ENCODE data around the gene MEAF6.

Gene MEAF6

DNA sequence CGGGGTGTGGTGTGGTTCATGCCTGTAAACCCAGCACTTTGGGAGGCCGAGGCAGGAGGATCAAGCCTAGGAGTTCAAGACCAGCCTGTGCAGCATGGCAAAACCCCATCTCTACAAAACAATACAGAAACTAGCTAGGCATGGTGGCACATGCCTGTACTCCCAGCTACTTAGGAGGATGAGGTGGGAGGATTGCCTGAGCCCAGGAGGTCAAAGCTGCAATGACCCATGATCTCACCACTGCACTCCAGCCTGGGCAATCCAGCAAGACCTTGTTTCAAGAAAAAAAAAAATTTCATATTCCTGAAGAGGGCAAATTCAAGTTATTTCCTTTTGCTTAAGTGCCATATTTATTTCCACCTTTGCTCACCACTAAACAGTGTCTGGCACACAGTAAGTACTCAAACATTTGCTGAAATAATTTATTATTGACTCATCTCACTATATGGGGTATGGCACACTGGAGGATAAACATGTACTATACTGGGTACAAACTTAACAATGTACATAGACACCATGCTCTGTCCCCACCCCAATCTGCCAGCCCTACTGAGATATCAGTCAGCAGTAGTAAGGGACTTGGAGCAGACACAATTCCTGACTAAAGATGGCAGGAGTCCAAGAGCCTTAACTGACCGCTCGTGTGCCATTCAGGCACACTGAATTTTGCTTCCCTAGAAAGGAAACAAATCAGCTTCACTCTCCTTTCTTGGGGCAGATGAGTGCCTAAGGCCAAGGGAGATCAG lies 15.5 kb downstream of the MEAF6 start:
- Histone ChIP-seq H4K20me1 (ENCODE audit: low read depth, low read length) (no peaks in the 10 kb centered on the region), H3K4me2 (ENCODE audit: low read depth, low read length, poor library complexity, severe bottlenecking) (no peak overlapping the region), H3K9me3 (ENCODE audit: insufficient read depth, low read length) (no peaks in the 10 kb centered on the region), H3F3A (ENCODE audit: insufficient read depth) (no peaks in the 10 kb centered on the region), H3K9ac (ENCODE audit: low read length) (no peak overlapping the region), H3K27me3 (ENCODE audit: low read length) (no peaks in the 10 kb centered on the region), H3K79me2 (ENCODE audit: insufficient read depth, low read length) (no peaks in the 10 kb centered on the region), H2AFZ (ENCODE audit: low read depth, low read length, severe bottlenecking) (no peak overlapping the region), H3K9me2 (replicated peaks; ENCODE audit: insufficient read depth, low read length) (no peaks in the 10 kb centered on the region), H3K36me3 (ENCODE audit: low read length) (peaks cover 6% of the 10 kb centered on the region; the same call in 1 of the 2 replicates), H3K4me3 (ENCODE audit: insufficient read depth, low read length, poor library complexity, severe bottlenecking) (no peak overlapping the region), H3K27ac (ENCODE audit: low read depth, low read length) (no peak overlapping the region)
- no peak for TF ChIP-seq EZH2phosphoT487 (conservative IDR thresholded peaks at IDR 0.05; ENCODE audit: low read length)
- TF ChIP-seq, protein P1, sequence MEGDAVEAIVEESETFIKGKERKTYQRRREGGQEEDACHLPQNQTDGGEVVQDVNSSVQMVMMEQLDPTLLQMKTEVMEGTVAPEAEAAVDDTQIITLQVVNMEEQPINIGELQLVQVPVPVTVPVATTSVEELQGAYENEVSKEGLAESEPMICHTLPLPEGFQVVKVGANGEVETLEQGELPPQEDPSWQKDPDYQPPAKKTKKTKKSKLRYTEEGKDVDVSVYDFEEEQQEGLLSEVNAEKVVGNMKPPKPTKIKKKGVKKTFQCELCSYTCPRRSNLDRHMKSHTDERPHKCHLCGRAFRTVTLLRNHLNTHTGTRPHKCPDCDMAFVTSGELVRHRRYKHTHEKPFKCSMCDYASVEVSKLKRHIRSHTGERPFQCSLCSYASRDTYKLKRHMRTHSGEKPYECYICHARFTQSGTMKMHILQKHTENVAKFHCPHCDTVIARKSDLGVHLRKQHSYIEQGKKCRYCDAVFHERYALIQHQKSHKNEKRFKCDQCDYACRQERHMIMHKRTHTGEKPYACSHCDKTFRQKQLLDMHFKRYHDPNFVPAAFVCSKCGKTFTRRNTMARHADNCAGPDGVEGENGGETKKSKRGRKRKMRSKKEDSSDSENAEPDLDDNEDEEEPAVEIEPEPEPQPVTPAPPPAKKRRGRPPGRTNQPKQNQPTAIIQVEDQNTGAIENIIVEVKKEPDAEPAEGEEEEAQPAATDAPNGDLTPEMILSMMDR (IDR thresholded peaks at IDR 0.05; ENCODE audit: insufficient read depth, low read length, poor library complexity, severe bottlenecking) = no peak

DNA sequence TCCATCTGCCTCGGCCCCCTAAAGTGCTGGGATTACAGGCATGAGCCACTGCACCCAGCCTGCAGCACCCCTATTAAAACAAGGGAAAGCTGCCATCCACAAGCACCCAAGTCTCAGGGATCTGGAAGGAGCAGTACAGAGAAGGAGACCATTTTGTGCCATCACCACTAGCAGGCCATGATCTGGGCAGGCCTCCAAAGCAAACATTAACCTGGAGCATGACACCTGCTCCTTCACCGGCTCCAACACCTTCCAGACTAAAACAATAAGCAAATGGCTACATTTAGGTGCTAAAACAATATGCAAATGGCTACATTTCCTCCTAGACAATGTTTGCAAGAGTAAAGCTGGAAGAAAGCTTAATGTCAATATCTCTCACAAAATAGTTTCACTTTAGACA lies 16.7 kb downstream of the MEAF6 start:
- H3K4me2 ChIP-seq (ENCODE audit: low read depth, low read length, poor library complexity, severe bottlenecking) = no peak overlapping the region
- no peak for TF ChIP-seq EZH2phosphoT487 (conservative IDR thresholded peaks at IDR 0.05; ENCODE audit: low read length)
- TF ChIP-seq, protein P1 (IDR thresholded peaks at IDR 0.05; ENCODE audit: insufficient read depth, low read length, poor library complexity, severe bottlenecking) = no peak
- peaks cover 9% of the 10 kb centered on the region; the same call in 1 of the 2 replicates for H3K36me3 ChIP-seq (ENCODE audit: low read length)

DNA sequence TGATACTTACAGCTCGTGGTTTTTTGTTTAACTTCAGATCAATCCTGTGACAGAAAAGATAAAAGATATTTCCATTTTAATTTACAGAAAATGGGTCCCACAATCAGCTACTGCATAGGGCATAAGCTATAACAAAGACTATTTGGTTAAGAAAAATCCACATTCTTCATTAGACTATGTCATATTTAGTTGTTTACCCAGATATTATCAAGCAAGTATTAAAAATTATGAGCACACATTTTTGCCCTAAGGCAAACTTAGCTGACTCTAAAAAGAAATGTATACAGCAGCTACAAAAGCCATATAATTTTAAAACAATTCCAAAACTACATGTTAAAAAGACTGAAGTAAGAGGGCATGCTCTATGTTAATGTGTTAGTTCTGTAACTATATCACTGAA lies 18.7 kb downstream of the MEAF6 start:
- no peak for TF ChIP-seq EZH2phosphoT487 (conservative IDR thresholded peaks at IDR 0.05; ENCODE audit: low read length)
- TF ChIP-seq, protein P1 (IDR thresholded peaks at IDR 0.05; ENCODE audit: insufficient read depth, low read length, poor library complexity, severe bottlenecking) = no peak
- Histone ChIP-seq H3K9ac (ENCODE audit: low read length) (no peak overlapping the region), H4K20me1 (ENCODE audit: low read depth, low read length) (no peaks in the 10 kb centered on the region), H3K27ac (ENCODE audit: low read depth, low read length) (no peak overlapping the region), H3F3A (ENCODE audit: insufficient read depth) (no peaks in the 10 kb centered on the region), H3K4me3 (ENCODE audit: insufficient read depth, low read length, poor library complexity, severe bottlenecking) (no peak overlapping the region), H3K4me2 (ENCODE audit: low read depth, low read length, poor library complexity, severe bottlenecking) (no peak overlapping the region), H3K36me3 (ENCODE audit: low read length) (peaks cover 10% of the 10 kb centered on the region; the same call in 1 of the 2 replicates), H3K27me3 (ENCODE audit: low read length) (no peaks in the 10 kb centered on the region), H3K79me2 (ENCODE audit: insufficient read depth, low read length) (no peaks in the 10 kb centered on the region), H3K9me2 (replicated peaks; ENCODE audit: insufficient read depth, low read length) (no peaks in the 10 kb centered on the region), H3K9me3 (ENCODE audit: insufficient read depth, low read length) (no peaks in the 10 kb centered on the region), H2AFZ (ENCODE audit: low read depth, low read length, severe bottlenecking) (no peak overlapping the region)

More for the DNA sequence above, 16.7 kb downstream of the MEAF6 start:
- Histone ChIP-seq H3F3A (ENCODE audit: insufficient read depth) (no peaks in the 10 kb centered on the region), H3K27ac (ENCODE audit: low read depth, low read length) (no peak overlapping the region), H4K20me1 (ENCODE audit: low read depth, low read length) (no peaks in the 10 kb centered on the region), H3K79me2 (ENCODE audit: insufficient read depth, low read length) (no peaks in the 10 kb centered on the region), H3K9me2 (replicated peaks; ENCODE audit: insufficient read depth, low read length) (no peaks in the 10 kb centered on the region), H3K4me3 (ENCODE audit: insufficient read depth, low read length, poor library complexity, severe bottlenecking) (no peak overlapping the region), H2AFZ (ENCODE audit: low read depth, low read length, severe bottlenecking) (no peak overlapping the region), H3K27me3 (ENCODE audit: low read length) (no peaks in the 10 kb centered on the region), H3K9me3 (ENCODE audit: insufficient read depth, low read length) (no peaks in the 10 kb centered on the region), H3K9ac (ENCODE audit: low read length) (no peak overlapping the region)
